Esophagus squamous epithelium (tissue), 5 donors: ENCODE data around the gene LCE1D. TPM values are rescaled to one million over a fixed set of nuclear protein-coding genes. Genes with fewer than 3 reads are reported as not detected.

Experiments
- DNase-seq: peaks from one replicate; lab custom pipeline; 2025; lab: John Stamatoyannopoulos, UW
- H3K27ac ChIP-seq, 4 donors: fragments of 200-600 bp; sonication (generic); one replicate each; pipeline ENCODE4 v1.5.1; 2016 to 2019; ENCODE audit warnings: mild to moderate bottlenecking in 1 of 4
- H3K27me3 ChIP-seq, 4 donors: fragments of 200-600 bp; sonication (generic); 1 replicate in 3 of 4; 2 replicates in 1 of 4; pipeline versions ENCODE4 v1.5.1 to v1.6.0; 2017 to 2021; ENCODE audit warnings: antibody characterized with exemption in 1 of 4
- H3K36me3 ChIP-seq, 3 donors: fragments of 200-600 bp; sonication (generic); one replicate each; pipeline ENCODE4 v1.5.1; 2016 to 2019
- H3K4me1 ChIP-seq, 3 donors: fragments of 200-600 bp; sonication (generic); one replicate each; pipeline ENCODE4 v1.5.1; 2017 to 2019
- H3K4me3 ChIP-seq, 4 donors: fragments of 200-600 bp; sonication (generic); 1 replicate in 3 of 4; 2 replicates in 1 of 4; pipeline ENCODE4 v1.5.1; 2016 to 2019; ENCODE audit warnings: mild to moderate bottlenecking in 2 of 4, moderate library complexity in 1 of 4
- H3K9me3 ChIP-seq, 3 donors: fragments of 200-600 bp; sonication (generic); one replicate each; pipeline ENCODE4 v1.5.1; 2016 to 2019
- POLR2A ChIP-seq, 4 donors: fragments of 450-650 bp; IDR thresholded peaks; one replicate each; pipeline ENCODE4 v1.6.1; 2017; ENCODE audit warnings: antibody characterized with exemption in 4 of 4, mild to moderate bottlenecking in 4 of 4, moderate library complexity in 3 of 4
- WGBS, 2 donors: methylation state at CpG; one replicate each; pipeline ENCODE4 v1.1.5; 2018; 5-methylcytosine and 5-hydroxymethylcytosine counted together
- intact Hi-C: fragments of 100-400 bp; cut with DNase I; formaldehyde crosslinking; loops from one replicate; pipeline ENCODE4 v1.15.0; 2022
- total RNA-seq, 4 donors: library from RNA; depleted of rRNA; stranded (reverse); fragments of >200 nt; gene quantifications; one replicate each; pipeline ENCODE4 v1.1.0, GENCODE V29; 2016
- TF ChIP-seq, protein P1 (sequence below), 6 experiments: fragments of 450-650 bp in 4 of 6; fragments of 200-600 bp in 2 of 6; sonication (generic) in 2 of 6; IDR thresholded peaks; one replicate each; pipeline ENCODE4 v1.5.1; 2016 to 2019; ENCODE audit warnings: antibody characterized with exemption in 6 of 6, mild to moderate bottlenecking in 4 of 6, moderate library complexity in 4 of 6
- donor health status: DM: yes; HTN: yes; CAD: no.

Gene LCE1D
- total RNA-seq, 4 donors from 2014 or later = not detected

DNA sequence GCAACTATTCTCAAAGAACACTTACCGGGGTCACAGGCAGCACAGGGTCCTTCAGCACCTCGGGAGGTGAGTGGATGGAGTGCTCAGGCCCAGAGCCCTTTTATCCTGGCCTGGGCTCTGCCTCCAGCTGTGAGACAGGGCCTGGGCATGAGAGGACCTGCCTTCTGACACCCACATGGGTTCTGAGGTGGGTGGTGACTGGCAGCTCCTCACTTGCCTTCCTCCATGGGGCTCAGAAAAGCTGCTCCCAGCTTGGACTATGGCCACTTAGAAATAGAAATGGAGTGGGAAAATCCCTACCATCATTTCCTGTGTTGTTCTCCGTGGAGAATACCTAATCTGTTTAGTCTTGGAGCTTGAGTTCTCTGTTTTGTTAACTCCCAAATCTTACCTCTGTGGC is 10.1 kb downstream of the LCE1D start, which contains the start of gene LCE1C:
TSS of gene LCE1C (minus strand) at position 76 of the 400 bp plus-strand sequence. CDS start 1,173 bp downstream, outside the sequence.
- peaks cover 0 to 21% (median 6%) of the 10 kb centered on the region in 3 donors for H3K4me1 ChIP-seq
- TF ChIP-seq POLR2A (IDR thresholded peaks at IDR 0.05) = no peak
- TF ChIP-seq, protein P1, sequence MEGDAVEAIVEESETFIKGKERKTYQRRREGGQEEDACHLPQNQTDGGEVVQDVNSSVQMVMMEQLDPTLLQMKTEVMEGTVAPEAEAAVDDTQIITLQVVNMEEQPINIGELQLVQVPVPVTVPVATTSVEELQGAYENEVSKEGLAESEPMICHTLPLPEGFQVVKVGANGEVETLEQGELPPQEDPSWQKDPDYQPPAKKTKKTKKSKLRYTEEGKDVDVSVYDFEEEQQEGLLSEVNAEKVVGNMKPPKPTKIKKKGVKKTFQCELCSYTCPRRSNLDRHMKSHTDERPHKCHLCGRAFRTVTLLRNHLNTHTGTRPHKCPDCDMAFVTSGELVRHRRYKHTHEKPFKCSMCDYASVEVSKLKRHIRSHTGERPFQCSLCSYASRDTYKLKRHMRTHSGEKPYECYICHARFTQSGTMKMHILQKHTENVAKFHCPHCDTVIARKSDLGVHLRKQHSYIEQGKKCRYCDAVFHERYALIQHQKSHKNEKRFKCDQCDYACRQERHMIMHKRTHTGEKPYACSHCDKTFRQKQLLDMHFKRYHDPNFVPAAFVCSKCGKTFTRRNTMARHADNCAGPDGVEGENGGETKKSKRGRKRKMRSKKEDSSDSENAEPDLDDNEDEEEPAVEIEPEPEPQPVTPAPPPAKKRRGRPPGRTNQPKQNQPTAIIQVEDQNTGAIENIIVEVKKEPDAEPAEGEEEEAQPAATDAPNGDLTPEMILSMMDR (IDR thresholded peaks at IDR 0.05) = no peak
- H3K36me3 ChIP-seq = no peaks in the 10 kb centered on the region
- no peak within 1 kb of the TSS for H3K4me3 ChIP-seq
- no peaks in the 10 kb centered on the region for H3K9me3 ChIP-seq
- 8 to 18% methylated on average over 1 to 3 of the region's 3 CpGs for WGBS, 2 donors
- H3K27ac ChIP-seq = no peak within 1 kb of the TSS
- DNase-seq = no peak
- H3K27me3 ChIP-seq = no peaks in the 10 kb centered on the region
- intact Hi-C loops = no loop called here

DNA sequence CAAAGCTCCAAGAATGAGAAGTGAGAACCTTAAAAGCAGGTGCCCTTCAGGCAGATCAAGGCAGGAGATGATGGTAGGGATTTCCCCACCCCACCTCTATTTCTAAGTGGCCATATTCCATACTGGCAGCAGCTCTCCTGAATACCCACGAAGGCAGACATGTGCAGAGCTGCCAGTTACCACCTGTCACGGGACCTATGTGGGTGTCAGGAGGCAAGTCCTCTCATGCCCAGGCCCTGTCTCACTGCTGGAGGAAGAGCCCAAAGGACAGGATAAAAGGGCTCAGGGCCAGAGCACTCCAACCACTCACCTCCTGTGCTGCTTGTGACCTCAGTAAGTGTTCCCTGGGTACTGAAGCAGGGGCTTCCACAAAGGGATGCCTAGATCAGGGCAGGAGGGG is 14.5 kb downstream of the LCE1D start:
- no peak for TF ChIP-seq POLR2A (IDR thresholded peaks at IDR 0.05)
- TF ChIP-seq, protein P1 (IDR thresholded peaks at IDR 0.05) = no peak
- H3K4me3 ChIP-seq = no peak overlapping the region
- 31 to 41% methylated on average over 2 of the region's 2 CpGs for WGBS, 2 donors
- H3K27ac ChIP-seq = no peak overlapping the region
- H3K36me3 ChIP-seq = no peaks in the 10 kb centered on the region
- H3K9me3 ChIP-seq = no peaks in the 10 kb centered on the region
- no peak for DNase-seq
- H3K27me3 ChIP-seq = no peaks in the 10 kb centered on the region
- intact Hi-C loops = no loop called here
- H3K4me1 ChIP-seq = peaks cover 0 to 17% (median 5%) of the 10 kb centered on the region in 3 donors

DNA sequence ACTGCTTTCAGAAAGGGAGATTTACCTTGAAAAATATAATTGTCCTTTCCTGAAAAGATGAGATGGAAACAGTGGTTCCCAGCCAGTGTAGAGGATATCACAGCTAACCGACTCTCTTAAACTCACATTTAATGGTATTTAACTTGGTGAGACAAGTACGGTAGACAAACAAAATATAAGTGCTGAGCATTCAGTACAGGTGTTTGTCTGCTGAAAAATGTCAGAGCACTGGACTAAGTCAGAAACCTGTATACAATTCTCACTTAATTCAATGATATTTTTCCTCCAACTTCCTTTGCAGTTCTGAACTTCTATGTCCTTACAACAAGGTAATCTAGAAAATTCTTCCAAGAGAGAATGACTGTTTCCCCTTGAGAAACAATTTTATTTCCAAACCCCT is 15.2 kb downstream of the LCE1D start, which contains the start of gene LCE1B:
TSS of gene LCE1B (plus strand) at position 301 of the 400 bp plus-strand sequence. CDS start 476 bp downstream, outside the sequence.
- no peak within 1 kb of the TSS for H3K4me3 ChIP-seq
- H3K27ac ChIP-seq = no peak within 1 kb of the TSS
- H3K4me1 ChIP-seq = peaks cover 0 to 11% (median 0%) of the 10 kb centered on the region in 3 donors
- no peaks in the 10 kb centered on the region for H3K27me3 ChIP-seq
- DNase-seq = no peak
- no peaks in the 10 kb centered on the region for H3K9me3 ChIP-seq
- intact Hi-C loops = no loop called here
- H3K36me3 ChIP-seq = no peaks in the 10 kb centered on the region
- WGBS, 2 donors = 74 to 81% methylated on average over 2 of the region's 2 CpGs
- no peak for TF ChIP-seq POLR2A (IDR thresholded peaks at IDR 0.05)
- TF ChIP-seq, protein P1 (IDR thresholded peaks at IDR 0.05) = no peak

DNA sequence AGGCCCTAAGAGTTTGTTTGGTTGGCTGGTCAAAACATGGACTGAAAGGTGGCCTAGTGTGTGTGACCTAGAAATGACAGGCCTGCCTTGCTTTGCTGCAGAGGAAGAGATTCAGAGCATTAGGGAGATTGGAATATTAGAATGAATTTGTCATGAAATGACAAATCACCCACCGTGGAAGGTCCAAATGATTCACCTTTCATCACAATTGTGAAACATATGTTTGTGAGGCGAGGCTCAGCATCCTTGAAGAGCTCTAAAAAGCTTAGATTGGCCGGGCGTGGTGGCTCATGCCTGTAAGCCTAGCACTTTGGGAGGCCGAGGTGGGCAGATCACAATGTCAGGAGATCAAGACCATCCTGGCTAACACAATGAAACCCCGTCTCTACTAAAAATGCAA is 20.8 kb downstream of the LCE1D start:
- WGBS, 2 donors = 26 to 50% methylated on average over 6 of the region's 6 CpGs
- Histone ChIP-seq H3K27ac (no peak overlapping the region), H3K36me3 (no peaks in the 10 kb centered on the region), H3K4me1 (no peaks in the 10 kb centered on the region), H3K27me3 (no peaks in the 10 kb centered on the region), H3K9me3 (no peaks in the 10 kb centered on the region), H3K4me3 (no peak overlapping the region)
- DNase-seq = no peak
- intact Hi-C loops = no loop called here
- no peak for TF ChIP-seq POLR2A (IDR thresholded peaks at IDR 0.05)
- TF ChIP-seq, protein P1 (IDR thresholded peaks at IDR 0.05) = no peak

DNA sequence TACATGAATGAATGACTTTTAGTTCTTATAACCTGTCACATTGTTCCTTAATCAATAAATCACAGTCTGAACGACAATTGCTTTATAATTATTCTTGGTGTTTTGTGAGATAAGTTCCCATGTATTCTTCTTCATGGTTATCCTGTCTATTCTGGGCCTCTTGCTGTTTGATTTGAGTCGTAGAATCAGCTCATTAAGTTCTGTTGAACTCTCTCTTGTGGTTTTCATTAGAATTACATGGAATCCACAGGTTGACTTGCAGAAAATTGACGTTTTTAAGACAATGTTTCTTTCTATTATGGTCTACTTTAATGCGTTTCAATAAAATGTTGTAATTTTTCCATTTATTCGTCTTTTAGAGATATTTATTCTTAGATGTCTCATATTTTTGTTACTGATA is 26.8 kb downstream of the LCE1D start:
- DNase-seq = no peak
- Histone ChIP-seq H3K27ac (no peak overlapping the region), H3K36me3 (no peaks in the 10 kb centered on the region), H3K4me3 (no peak overlapping the region), H3K9me3 (no peaks in the 10 kb centered on the region), H3K27me3 (no peaks in the 10 kb centered on the region), H3K4me1 (no peaks in the 10 kb centered on the region)
- TF ChIP-seq POLR2A (IDR thresholded peaks at IDR 0.05) = no peak
- TF ChIP-seq, protein P1 (IDR thresholded peaks at IDR 0.05) = no peak
- whole genome bisulfite sequencing, 2 donors = 46 to 58% methylated on average over 5 of the region's 5 CpGs
- intact Hi-C loops = no loop called here
